ENCODE measurements around the gene CDH18. TPM values are rescaled to one million over a fixed set of nuclear protein-coding genes. Genes with fewer than 3 reads are reported as not detected.
A peak's percentile ranks its signal among the peaks of the same experiment; 100 is the strongest.

The CDH18 gene
- total RNA-seq, 1 donor from 2014 or later = not detected

DNA sequence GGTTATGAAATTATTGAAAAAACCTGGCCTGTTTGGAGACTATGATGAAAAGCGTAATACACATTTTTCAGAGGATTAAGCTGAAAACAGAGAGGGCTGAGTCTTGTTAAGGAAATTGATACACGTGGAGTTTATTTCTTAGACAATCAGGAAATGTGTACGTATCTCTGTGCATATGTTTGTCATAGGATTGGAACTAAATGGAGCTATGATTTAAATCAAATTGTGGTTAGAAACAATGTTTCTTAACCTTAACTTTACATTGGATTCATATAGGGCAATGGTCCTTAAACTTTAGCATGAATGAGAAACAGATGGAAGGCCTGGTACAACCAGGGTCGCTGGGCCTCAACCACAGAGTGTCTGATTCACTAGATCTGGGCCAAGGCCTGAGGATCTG is 451.6 kb downstream of the CDH18 start:
- intact Hi-C loops (cut with DNase I) = no loop called here
- no peak overlapping the region for H3K27ac ChIP-seq
- H3K9me3 ChIP-seq = no peaks in the 10 kb centered on the region
- TF ChIP-seq, protein P1, sequence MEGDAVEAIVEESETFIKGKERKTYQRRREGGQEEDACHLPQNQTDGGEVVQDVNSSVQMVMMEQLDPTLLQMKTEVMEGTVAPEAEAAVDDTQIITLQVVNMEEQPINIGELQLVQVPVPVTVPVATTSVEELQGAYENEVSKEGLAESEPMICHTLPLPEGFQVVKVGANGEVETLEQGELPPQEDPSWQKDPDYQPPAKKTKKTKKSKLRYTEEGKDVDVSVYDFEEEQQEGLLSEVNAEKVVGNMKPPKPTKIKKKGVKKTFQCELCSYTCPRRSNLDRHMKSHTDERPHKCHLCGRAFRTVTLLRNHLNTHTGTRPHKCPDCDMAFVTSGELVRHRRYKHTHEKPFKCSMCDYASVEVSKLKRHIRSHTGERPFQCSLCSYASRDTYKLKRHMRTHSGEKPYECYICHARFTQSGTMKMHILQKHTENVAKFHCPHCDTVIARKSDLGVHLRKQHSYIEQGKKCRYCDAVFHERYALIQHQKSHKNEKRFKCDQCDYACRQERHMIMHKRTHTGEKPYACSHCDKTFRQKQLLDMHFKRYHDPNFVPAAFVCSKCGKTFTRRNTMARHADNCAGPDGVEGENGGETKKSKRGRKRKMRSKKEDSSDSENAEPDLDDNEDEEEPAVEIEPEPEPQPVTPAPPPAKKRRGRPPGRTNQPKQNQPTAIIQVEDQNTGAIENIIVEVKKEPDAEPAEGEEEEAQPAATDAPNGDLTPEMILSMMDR (IDR thresholded peaks at IDR 0.05) = no peak
- ATAC-seq (no peak), DNase-seq (no peak)
- H3K36me3 ChIP-seq = no peaks in the 10 kb centered on the region
- H3K4me1 ChIP-seq = no peaks in the 10 kb centered on the region
- no peak overlapping the region for H3K4me3 ChIP-seq
- H3K27me3 ChIP-seq = no peaks in the 10 kb centered on the region

DNA sequence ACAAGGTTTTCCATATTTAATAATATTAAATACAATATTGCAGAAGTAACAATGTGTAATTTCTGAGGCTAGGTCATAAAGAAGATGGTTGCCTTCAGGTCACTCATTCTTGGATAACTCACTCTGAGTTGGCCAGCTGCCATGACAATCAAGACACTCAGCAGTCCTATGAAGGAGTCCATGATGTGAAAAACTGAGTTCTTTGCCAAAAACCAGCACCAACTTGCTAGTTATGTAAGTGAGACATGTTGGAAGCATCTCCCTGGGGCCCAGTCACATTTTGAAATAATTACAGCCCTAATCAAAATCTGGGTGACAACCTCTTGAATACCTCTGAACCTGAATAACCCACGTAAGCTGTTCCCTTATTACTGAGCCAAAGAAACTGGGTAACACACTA is 453.2 kb downstream of the CDH18 start:
- Histone ChIP-seq H3K36me3 (no peaks in the 10 kb centered on the region), H3K9me3 (no peaks in the 10 kb centered on the region), H3K27ac (no peak overlapping the region), H3K27me3 (no peaks in the 10 kb centered on the region), H3K4me1 (no peaks in the 10 kb centered on the region), H3K4me3 (no peak overlapping the region)
- intact Hi-C loops (cut with DNase I) = no loop called here
- ATAC-seq = no peak
- TF ChIP-seq, protein P1 (IDR thresholded peaks at IDR 0.05) = no peak
- DNase-seq = no peak

DNA sequence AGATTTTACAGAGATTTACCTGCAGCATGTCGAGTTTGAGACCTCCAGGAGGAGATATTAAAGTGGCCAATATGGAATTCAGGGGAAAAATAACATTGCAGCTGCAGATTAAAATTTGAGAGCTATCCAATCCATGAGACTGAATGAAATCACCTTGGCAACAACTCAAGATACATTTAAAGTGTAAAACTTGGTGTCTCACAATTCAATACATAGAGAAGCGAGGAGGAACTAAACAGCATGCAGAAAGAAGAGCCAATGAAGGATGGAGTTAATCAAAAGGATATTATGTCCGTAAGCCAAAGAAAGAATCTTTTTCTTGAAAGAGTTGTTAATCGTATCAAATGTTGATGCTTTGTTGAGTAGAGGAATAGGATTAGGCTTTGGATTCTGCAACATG is 455.1 kb downstream of the CDH18 start:
- Histone ChIP-seq H3K4me3 (no peak overlapping the region), H3K36me3 (no peaks in the 10 kb centered on the region), H3K27me3 (no peaks in the 10 kb centered on the region), H3K27ac (no peak overlapping the region), H3K4me1 (no peaks in the 10 kb centered on the region), H3K9me3 (no peaks in the 10 kb centered on the region)
- no peak for ATAC-seq
- intact Hi-C loops (cut with DNase I) = no loop called here
- TF ChIP-seq, protein P1 (IDR thresholded peaks at IDR 0.05) = no peak
- no peak for DNase-seq

DNA sequence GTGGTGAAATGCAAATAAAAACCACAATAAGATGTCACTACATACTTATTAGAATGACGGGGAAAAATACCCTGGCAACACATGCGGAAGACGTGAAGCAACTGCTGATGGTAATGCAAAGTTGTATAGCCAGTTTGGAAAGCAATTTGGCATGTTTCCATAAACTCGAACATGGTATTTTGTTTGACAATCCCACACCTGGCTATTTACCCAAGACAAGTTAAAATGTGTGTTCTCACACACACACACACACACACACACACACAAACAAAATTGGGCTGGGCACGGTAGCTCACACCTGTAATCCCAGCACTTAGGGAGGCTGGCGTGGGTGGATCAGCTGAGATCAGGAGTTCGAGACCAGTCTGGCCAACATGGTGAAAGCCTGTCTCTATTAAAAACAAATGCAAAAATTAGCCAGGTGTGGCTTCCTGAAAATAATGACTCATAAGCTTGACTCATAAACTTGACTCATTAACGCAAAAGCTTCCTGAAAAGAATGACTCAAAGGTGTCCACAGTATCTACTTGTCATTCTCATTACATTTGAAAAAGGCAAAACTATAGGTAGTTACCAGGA is 456.5 kb downstream of the CDH18 start:
- no peak for DNase-seq
- H3K9me3 ChIP-seq = no peaks in the 10 kb centered on the region
- TF ChIP-seq, protein P1 (IDR thresholded peaks at IDR 0.05) = no peak
- no peaks in the 10 kb centered on the region for H3K4me1 ChIP-seq
- H3K36me3 ChIP-seq = no peaks in the 10 kb centered on the region
- intact Hi-C loops (cut with DNase I) = no loop called here
- no peak overlapping the region for H3K4me3 ChIP-seq
- H3K27ac ChIP-seq = no peak overlapping the region
- H3K27me3 ChIP-seq = no peaks in the 10 kb centered on the region
- peak; percentile 14 for ATAC-seq

DNA sequence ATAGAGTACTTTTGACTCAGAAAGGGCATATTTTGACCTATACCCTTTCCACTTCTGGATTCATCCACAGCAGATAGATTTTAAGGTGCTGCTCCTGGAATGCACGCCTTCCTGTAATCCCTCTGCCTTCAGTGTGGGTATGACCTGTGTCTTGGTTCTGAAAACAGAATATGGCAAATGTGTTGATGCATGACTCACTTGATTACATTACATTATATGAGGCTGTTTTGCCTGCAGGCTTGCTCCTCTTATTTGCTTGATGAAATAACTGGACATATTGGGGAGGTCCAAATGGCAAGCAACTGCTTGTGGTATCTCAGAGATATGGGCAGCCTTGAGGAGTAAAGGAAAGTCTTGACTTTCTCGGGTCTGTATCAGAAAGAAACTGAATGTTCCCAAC is 468.6 kb downstream of the CDH18 start:
- TF ChIP-seq, protein P1 (IDR thresholded peaks at IDR 0.05) = no peak
- H3K4me3 ChIP-seq = no peak overlapping the region
- no peaks in the 10 kb centered on the region for H3K9me3 ChIP-seq
- intact Hi-C loops (cut with DNase I) = no loop called here
- ATAC-seq = no peak
- H3K27ac ChIP-seq = no peak overlapping the region
- no peak for DNase-seq
- no peaks in the 10 kb centered on the region for H3K36me3 ChIP-seq
- no peaks in the 10 kb centered on the region for H3K27me3 ChIP-seq
- no peaks in the 10 kb centered on the region for H3K4me1 ChIP-seq

DNA sequence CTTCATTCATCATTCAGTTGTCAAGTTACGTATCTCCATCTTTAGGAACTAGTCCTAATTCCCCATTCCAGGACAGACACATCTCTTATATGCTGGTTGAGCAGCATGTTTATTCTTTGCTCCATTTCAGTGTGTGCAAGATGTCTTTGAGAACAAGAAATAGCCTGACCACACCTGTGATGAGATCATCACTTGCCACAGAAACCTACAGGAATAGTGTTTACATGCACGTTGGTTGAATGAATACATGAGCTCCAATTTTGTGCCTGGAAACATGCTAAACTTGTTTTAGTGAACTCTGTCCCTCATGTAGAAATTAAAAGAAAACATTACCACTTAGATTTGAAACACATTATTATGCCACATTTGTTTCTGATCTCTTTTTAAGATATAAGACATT is 489.1 kb downstream of the CDH18 start:
- no peaks in the 10 kb centered on the region for H3K27me3 ChIP-seq
- H3K36me3 ChIP-seq = no peaks in the 10 kb centered on the region
- no peak for DNase-seq
- no peak overlapping the region for H3K27ac ChIP-seq
- ATAC-seq = no peak
- H3K4me1 ChIP-seq = no peaks in the 10 kb centered on the region
- intact Hi-C loops (cut with DNase I) = no loop called here
- H3K9me3 ChIP-seq = peaks cover 3% of the 10 kb centered on the region
- TF ChIP-seq, protein P1 (IDR thresholded peaks at IDR 0.05) = no peak
- no peak overlapping the region for H3K4me3 ChIP-seq
